Ureter (tissue), 1 donor: Measurements from ENCODE around the gene HOXA3. TPM values are rescaled to one million over a fixed set of nuclear protein-coding genes. Genes with fewer than 3 reads are reported as not detected.

Experiments used
- DNase-seq: peaks from one replicate; pipeline ENCODE4 v3.0.0-alpha.2; 2020; ENCODE audit warnings: low spot score
- total RNA-seq: library from RNA; stranded (reverse); gene quantifications from one replicate; pipeline ENCODE4 v1.2.4, GENCODE V29; 2023
- donor health status: DM: yes; HTN: yes; CAD: no.

HOXA3 gene
- total RNA-seq, 1 donor from 2014 or later: 16.0 TPM

- no peak for DNase-seq
These were observed 14.4 kb upstream of the HOXA3 start for GRCh38 chr7:27166531-27167505.

GRCh38 chr7:27165996-27166530, 13.7 kb upstream of the HOXA3 start:
- DNase-seq: no peak

GRCh38 chr7:27165089-27165995, 13.0 kb upstream of the HOXA3 start, which contains the start of gene HOXA9:
TSS of gene HOXA9 (minus strand) at chr7:27165537. CDS start at chr7:27165457, 80 bp downstream.
- peak; percentile 87 for DNase-seq

GRCh38 chr7:27164367-27165088, 12.1 kb upstream of the HOXA3 start:
- no peak for DNase-seq

GRCh38 chr7:27164045-27164366, 11.6 kb upstream of the HOXA3 start:
- no peak for DNase-seq

- DNase-seq: no peak
These were observed 11.1 kb upstream of the HOXA3 start for GRCh38 chr7:27163288-27164044.

- DNase-seq: no peak
These were observed 10.3 kb upstream of the HOXA3 start for GRCh38 chr7:27162561-27163287.

GRCh38 chr7:27161721-27162560, 9.6 kb upstream of the HOXA3 start:
- DNase-seq: peak; percentile 46

- no peak for DNase-seq
These were observed 8.9 kb upstream of the HOXA3 start for GRCh38 chr7:27161214-27161720.

GRCh38 chr7:27160546-27161213, 8.3 kb upstream of the HOXA3 start:
- DNase-seq: peak; percentile 90

- DNase-seq: peak; percentile 44
These were observed 7.8 kb upstream of the HOXA3 start for GRCh38 chr7:27160145-27160545.

- peak; percentile 37 for DNase-seq
These were observed 7.1 kb upstream of the HOXA3 start for GRCh38 chr7:27159266-27160144.

GRCh38 chr7:27158436-27159265, 6.3 kb upstream of the HOXA3 start:
- peak; percentile 46 for DNase-seq

- peak; percentile 29 for DNase-seq
These were observed 5.5 kb upstream of the HOXA3 start for GRCh38 chr7:27157702-27158431.

- no peak for DNase-seq
These were observed 4.7 kb upstream of the HOXA3 start for GRCh38 chr7:27156916-27157701.
